Breast epithelium (tissue), 4 donors: ENCODE results near the gene BSN. TPM values are rescaled to one million over a fixed set of nuclear protein-coding genes. Genes with fewer than 3 reads are reported as not detected.

ENCODE experiments used
- DNase-seq, 2 donors: peaks; one replicate each; pipeline ENCODE4 v3.0.0-alpha.2; 2019; ENCODE audit warnings: low spot score in 2 of 2
- H3K27ac ChIP-seq, 2 donors: fragments of 200-600 bp; sonication (generic) in 1 of 2; one replicate each; pipeline ENCODE4 v1.5.1; 2016 to 2019; ENCODE audit warnings: mild to moderate bottlenecking in 1 of 2
- H3K27me3 ChIP-seq, 2 donors: fragments of 200-600 bp; sonication (generic) in 1 of 2; one replicate each; pipeline versions ENCODE4 v1.5.1 to v1.6.0; 2017 to 2019; ENCODE audit warnings: control low read depth in 1 of 2, mild to moderate bottlenecking in 1 of 2
- H3K36me3 ChIP-seq: fragments of 200-600 bp; one replicate; pipeline ENCODE4 v1.5.1; 2019
- H3K4me1 ChIP-seq, 2 donors: fragments of 200-600 bp; sonication (generic); one replicate each; pipeline ENCODE4 v1.5.1; 2016 to 2019; ENCODE audit warnings: control low read depth in 1 of 2
- H3K4me3 ChIP-seq, 3 donors: fragments of 200-600 bp; sonication (generic); 1 replicate in 2 of 3; 2 replicates in 1 of 3; pipeline ENCODE4 v1.5.1; 2016 to 2019; ENCODE audit warnings: mild to moderate bottlenecking in 3 of 3, moderate library complexity in 2 of 3
- H3K9me3 ChIP-seq, 2 donors: fragments of 200-600 bp; sonication (generic) in 1 of 2; one replicate each; pipeline ENCODE4 v1.5.1; 2016 to 2019; ENCODE audit warnings: control low read depth in 1 of 2
- POLR2A ChIP-seq: fragments of 450-650 bp; IDR thresholded peaks from one replicate; pipeline ENCODE4 v1.6.1; 2016; ENCODE audit warnings: antibody characterized with exemption, mild to moderate bottlenecking, moderate library complexity
- POLR2AphosphoS5 ChIP-seq, 3 donors: sonication (generic); formaldehyde crosslinking; IDR thresholded peaks; one replicate each; pipeline ENCODE4 v1.6.1; 2017; ENCODE audit warnings: antibody characterized with exemption in 3 of 3
- intact Hi-C: fragments of 100-400 bp; cut with DNase I; formaldehyde crosslinking; loops from one replicate; pipeline ENCODE4 v1.15.1; 2023; ENCODE audit warnings: low total_unique reads
- total RNA-seq, 3 donors: library from RNA; depleted of rRNA; stranded (reverse); fragments of >200 nt; gene quantifications; one replicate each; pipeline ENCODE4 v1.1.0, GENCODE V29; 2016
- TF ChIP-seq, protein P1 (sequence below), 3 donors: fragments of 450-650 bp; IDR thresholded peaks; one replicate each; pipeline ENCODE4 v1.5.1; 2016 to 2017; ENCODE audit warnings: antibody characterized with exemption in 3 of 3, mild to moderate bottlenecking in 3 of 3, moderate library complexity in 3 of 3

Gene BSN
- total RNA-seq, 3 donors from 2014 or later: 0.15 to 0.48 (median 0.33) TPM

GRCh38 chr3:49670940-49671290, 116.6 kb downstream of the BSN start:
- Histone ChIP-seq H3K27me3 (no peaks in the 10 kb centered on the region), H3K36me3 (no peaks in the 10 kb centered on the region), H3K9me3 (no peaks in the 10 kb centered on the region), H3K4me3 (no peak overlapping the region), H3K4me1 (peaks cover 3 to 10% of the 10 kb centered on the region in 2 donors), H3K27ac (no peak overlapping the region)
- intact Hi-C loops: loop anchor here (5.0 kb wide), 1 partner anchor 134 kb away; no protein-coding TSS in a partner anchor
- TF ChIP-seq, protein P1, sequence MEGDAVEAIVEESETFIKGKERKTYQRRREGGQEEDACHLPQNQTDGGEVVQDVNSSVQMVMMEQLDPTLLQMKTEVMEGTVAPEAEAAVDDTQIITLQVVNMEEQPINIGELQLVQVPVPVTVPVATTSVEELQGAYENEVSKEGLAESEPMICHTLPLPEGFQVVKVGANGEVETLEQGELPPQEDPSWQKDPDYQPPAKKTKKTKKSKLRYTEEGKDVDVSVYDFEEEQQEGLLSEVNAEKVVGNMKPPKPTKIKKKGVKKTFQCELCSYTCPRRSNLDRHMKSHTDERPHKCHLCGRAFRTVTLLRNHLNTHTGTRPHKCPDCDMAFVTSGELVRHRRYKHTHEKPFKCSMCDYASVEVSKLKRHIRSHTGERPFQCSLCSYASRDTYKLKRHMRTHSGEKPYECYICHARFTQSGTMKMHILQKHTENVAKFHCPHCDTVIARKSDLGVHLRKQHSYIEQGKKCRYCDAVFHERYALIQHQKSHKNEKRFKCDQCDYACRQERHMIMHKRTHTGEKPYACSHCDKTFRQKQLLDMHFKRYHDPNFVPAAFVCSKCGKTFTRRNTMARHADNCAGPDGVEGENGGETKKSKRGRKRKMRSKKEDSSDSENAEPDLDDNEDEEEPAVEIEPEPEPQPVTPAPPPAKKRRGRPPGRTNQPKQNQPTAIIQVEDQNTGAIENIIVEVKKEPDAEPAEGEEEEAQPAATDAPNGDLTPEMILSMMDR (IDR thresholded peaks at IDR 0.05): no peak
- no peak for TF ChIP-seq POLR2AphosphoS5 (IDR thresholded peaks at IDR 0.05)
- DNase-seq: no peak

- TF ChIP-seq POLR2AphosphoS5 (IDR thresholded peaks at IDR 0.05) (no peak), POLR2A (no peak)
- TF ChIP-seq, protein P1 (IDR thresholded peaks at IDR 0.05): peak; percentile 41 to 84 (median 73)
- no peak overlapping the region for H3K27ac ChIP-seq
- intact Hi-C loops: loop anchor here (5.0 kb wide), 1 partner anchor 134 kb away; no protein-coding TSS in a partner anchor
Observed at GRCh38 chr3:49671291-49672288, 117.3 kb downstream of the BSN start.

GRCh38 chr3:49673121-49673714, 118.9 kb downstream of the BSN start:
- TF ChIP-seq, protein P1 (IDR thresholded peaks at IDR 0.05): no peak
- TF ChIP-seq POLR2A (no peak), POLR2AphosphoS5 (IDR thresholded peaks at IDR 0.05) (no peak)
- Histone ChIP-seq H3K27ac (peak overlapping the region; percentile 91 to 94), H3K27me3 (no peaks in the 10 kb centered on the region), H3K4me3 (peak overlapping the region; percentile 76 to 95 (median 91)), H3K4me1 (peaks cover 3 to 6% of the 10 kb centered on the region in 2 donors), H3K36me3 (no peaks in the 10 kb centered on the region), H3K9me3 (no peaks in the 10 kb centered on the region)
- intact Hi-C loops: loop anchor here (5.0 kb wide), 1 partner anchor 136 kb away; no protein-coding TSS in a partner anchor
- DNase-seq: no peak

More at GRCh38 chr3:49671291-49672288, 117.3 kb downstream of the BSN start:
- Histone ChIP-seq H3K9me3 (no peaks in the 10 kb centered on the region), H3K4me1 (peaks cover 3 to 6% of the 10 kb centered on the region in 2 donors), H3K27me3 (no peaks in the 10 kb centered on the region), H3K36me3 (no peaks in the 10 kb centered on the region), H3K4me3 (no peak overlapping the region)
- peak; percentile 68 to 76 for DNase-seq

DNA sequence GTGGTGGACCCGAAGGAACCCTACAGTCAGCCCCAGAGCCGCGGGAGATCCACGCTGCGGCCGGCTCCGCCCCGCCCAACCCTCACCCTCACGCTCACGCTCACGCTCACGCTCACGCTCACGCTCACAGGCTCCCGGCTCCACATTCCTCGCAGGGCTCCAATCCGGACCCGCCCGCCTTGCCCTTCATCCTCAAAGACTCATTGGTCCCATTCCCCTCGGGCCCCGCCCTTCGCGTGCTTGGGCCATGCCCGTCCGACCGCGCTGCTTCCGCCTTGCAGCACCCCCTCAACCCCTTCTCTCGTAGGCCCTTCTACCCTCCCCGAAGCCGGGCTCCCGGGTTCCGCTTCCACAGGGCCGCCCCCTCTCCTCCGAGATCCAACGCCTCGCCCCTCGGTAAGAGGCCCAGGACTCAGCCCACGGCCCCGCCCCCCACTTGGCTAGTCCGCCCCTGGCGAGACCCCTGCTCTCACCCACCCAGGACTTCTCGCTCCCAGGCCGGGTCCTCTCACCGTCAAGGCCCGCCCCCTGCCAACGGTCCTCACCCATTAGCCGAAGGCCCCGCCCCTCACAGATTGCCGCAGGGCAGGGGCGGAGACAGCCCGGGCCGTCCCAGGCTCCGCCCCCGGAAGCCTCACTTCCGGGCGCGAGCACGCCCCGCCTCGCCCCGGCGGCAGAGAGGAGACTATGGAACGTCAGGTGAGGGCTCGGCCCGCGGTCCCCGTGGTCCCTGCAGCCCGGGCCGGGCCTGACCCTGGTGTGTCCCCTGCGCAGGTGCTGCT, 119.6 kb downstream of the BSN start, which contains the start of gene APEH:
Gene APEH (plus strand): TSS at position 637 of the 782 bp plus-strand sequence. CDS start 51 bp downstream, at position 688.
- intact Hi-C loops: loop anchor here (5.0 kb wide), 1 partner anchor 137 kb away; no protein-coding TSS in a partner anchor
- TF ChIP-seq POLR2AphosphoS5 (IDR thresholded peaks at IDR 0.05) (peak; percentile 40 to 57 (median 41)), POLR2A (peak; percentile 23)
- TF ChIP-seq, protein P1 (IDR thresholded peaks at IDR 0.05): no peak
- H3K27me3 ChIP-seq: no peaks in the 10 kb centered on the region

More for the DNA sequence above, 119.6 kb downstream of the BSN start, which contains the start of gene APEH:
- peak within 1 kb of the TSS; percentile 76 to 95 (median 91) for H3K4me3 ChIP-seq
- H3K9me3 ChIP-seq: no peaks in the 10 kb centered on the region
- peak within 1 kb of the TSS; percentile 91 to 94 for H3K27ac ChIP-seq
- peaks cover 3 to 6% of the 10 kb centered on the region in 2 donors for H3K4me1 ChIP-seq
- peak; percentile 93 to 95 for DNase-seq
- peaks cover under 1% of the 10 kb centered on the region for H3K36me3 ChIP-seq
